OCI-LY1 (cell line): ENCODE results near the gene UBASH3B.

Experiments
- H2AFZ ChIP-seq: fragments of 200-600 bp; sonication (generic), shearing (Covaris generic); 2 replicates; pipeline ENCODE4 v1.6.0; 2014; ENCODE audit warnings: antibody characterized with exemption, mild to moderate bottlenecking, low read length
- H3F3A ChIP-seq: fragments of 200-600 bp; sonication (generic), shearing (Covaris generic); 2 replicates; pipeline ENCODE4 v1.6.0; 2014; ENCODE audit warnings: mild to moderate bottlenecking, antibody characterized with exemption, low read length, moderate library complexity; ENCODE audit not compliant: insufficient read depth
- H3K27ac ChIP-seq: fragments of 200-600 bp; sonication (generic); 2 replicates; pipeline ENCODE4 v1.5.1; 2014; ENCODE audit warnings: low read length, mixed run types, mild to moderate bottlenecking, low read depth; ENCODE audit not compliant: poor library complexity, severe bottlenecking
- H3K27me3 ChIP-seq: fragments of 200-600 bp; sonication (generic); 2 replicates; pipeline ENCODE4 v1.6.0; 2014; ENCODE audit warnings: antibody characterized with exemption, mild to moderate bottlenecking, low read length, moderate library complexity; ENCODE audit not compliant: insufficient read depth
- H3K36me3 ChIP-seq: fragments of 200-600 bp; sonication (generic); 2 replicates; pipeline ENCODE4 v1.6.1; 2014; ENCODE audit warnings: mild to moderate bottlenecking, antibody characterized with exemption, low read length, moderate library complexity, mixed read lengths; ENCODE audit not compliant: insufficient read depth
- H3K4me1 ChIP-seq: fragments of 200-600 bp; sonication (generic); 2 replicates; pipeline ENCODE4 v1.5.1; 2014; ENCODE audit warnings: mild to moderate bottlenecking, low read length, moderate library complexity; ENCODE audit not compliant: insufficient read depth, severe bottlenecking
- H3K4me2 ChIP-seq: fragments of 200-600 bp; sonication (generic), shearing (Covaris generic); 2 replicates; pipeline ENCODE4 v1.6.1; 2014; ENCODE audit warnings: low read length
- H3K4me3 ChIP-seq: fragments of 200-600 bp; sonication (generic); 2 replicates; pipeline ENCODE4 v1.5.1; 2014; ENCODE audit warnings: low read length, low read depth, mild to moderate bottlenecking, mixed read lengths; ENCODE audit not compliant: poor library complexity, severe bottlenecking
- H3K79me2 ChIP-seq: fragments of 200-600 bp; shearing (Covaris generic); 2 replicates; pipeline ENCODE4 v1.6.1; 2016; ENCODE audit warnings: mixed run types, low read length, mixed read lengths; ENCODE audit not compliant: insufficient read depth
- H3K9ac ChIP-seq: fragments of 200-600 bp; sonication (generic), shearing (Covaris generic); 2 replicates; pipeline ENCODE4 v1.6.1; 2014; ENCODE audit warnings: mild to moderate bottlenecking, low read length, mixed read lengths
- H3K9me2 ChIP-seq: fragments of 200-600 bp; sonication (generic), shearing (Covaris generic); 2 replicates; pipeline ENCODE4 v1.6.1; 2014; ENCODE audit warnings: low read depth, mild to moderate bottlenecking, low read length, mixed read lengths
- H3K9me3 ChIP-seq: fragments of 200-600 bp; shearing (Covaris generic); 2 replicates; pipeline ENCODE4 v1.6.1; 2014; ENCODE audit warnings: low read length, mixed read lengths
- H4K20me1 ChIP-seq: fragments of 200-600 bp; sonication (generic), shearing (Covaris generic); 2 replicates; pipeline ENCODE4 v1.6.0; 2016; ENCODE audit warnings: mild to moderate bottlenecking, low read length; ENCODE audit not compliant: insufficient read depth
- CTCF ChIP-seq: fragments of 200-600 bp; sonication (generic), shearing (Covaris generic); IDR thresholded peaks from 2 replicates; pipeline ENCODE4 v1.5.1; 2017; ENCODE audit warnings: mild to moderate bottlenecking, antibody characterized with exemption, low read length, moderate library complexity, mixed read lengths
- EZH2 ChIP-seq: fragments of 200-600 bp; sonication (generic), shearing (Covaris generic); IDR thresholded peaks from 2 replicates; pipeline ENCODE4 v1.8.0; 2017; ENCODE audit warnings: borderline replicate concordance, mixed run types, mild to moderate bottlenecking, antibody characterized with exemption, low read length, moderate library complexity, mixed read lengths

UBASH3B gene

GRCh38 chr11:122769126-122769780 lies 113.7 kb downstream of the UBASH3B start:
- no peaks in the 10 kb centered on the region for H3K9me2 ChIP-seq
- no peaks in the 10 kb centered on the region for H3K79me2 ChIP-seq
- H3K4me2 ChIP-seq = no peak overlapping the region
- no peaks in the 10 kb centered on the region for H3K4me1 ChIP-seq
- H3F3A ChIP-seq = no peaks in the 10 kb centered on the region
- H3K9me3 ChIP-seq = no peaks in the 10 kb centered on the region
- no peak for TF ChIP-seq CTCF
- no peak for TF ChIP-seq EZH2
- no peak overlapping the region for H2AFZ ChIP-seq
- H3K27me3 ChIP-seq = no peaks in the 10 kb centered on the region
- H3K4me3 ChIP-seq = no peak overlapping the region
- H3K27ac ChIP-seq = no peak overlapping the region
- H3K36me3 ChIP-seq = no peaks in the 10 kb centered on the region
- H3K9ac ChIP-seq = no peak overlapping the region
- H4K20me1 ChIP-seq = no peaks in the 10 kb centered on the region

- H3K9me3 ChIP-seq = no peaks in the 10 kb centered on the region
- H3K9ac ChIP-seq = no peak overlapping the region
- H3K27me3 ChIP-seq = no peaks in the 10 kb centered on the region
- H3K4me3 ChIP-seq = no peak overlapping the region
- no peak overlapping the region for H3K4me2 ChIP-seq
- TF ChIP-seq CTCF (no peak), EZH2 (no peak)
- H4K20me1 ChIP-seq = no peaks in the 10 kb centered on the region
- no peaks in the 10 kb centered on the region for H3K36me3 ChIP-seq
- H3K79me2 ChIP-seq = no peaks in the 10 kb centered on the region
- no peak overlapping the region for H3K27ac ChIP-seq
- no peak overlapping the region for H2AFZ ChIP-seq
- H3K9me2 ChIP-seq = no peaks in the 10 kb centered on the region
- no peaks in the 10 kb centered on the region for H3K4me1 ChIP-seq
- H3F3A ChIP-seq = no peaks in the 10 kb centered on the region
These were observed 117.4 kb downstream of the UBASH3B start for GRCh38 chr11:122772945-122773344.

GRCh38 chr11:122773781-122774266 lies 118.3 kb downstream of the UBASH3B start:
- H3F3A ChIP-seq = no peaks in the 10 kb centered on the region
- H3K9me3 ChIP-seq = no peaks in the 10 kb centered on the region
- H4K20me1 ChIP-seq = no peaks in the 10 kb centered on the region
- H3K36me3 ChIP-seq = no peaks in the 10 kb centered on the region
- H3K9me2 ChIP-seq = no peaks in the 10 kb centered on the region
- H3K27me3 ChIP-seq = no peaks in the 10 kb centered on the region
- H3K4me2 ChIP-seq = no peak overlapping the region
- H3K4me3 ChIP-seq = no peak overlapping the region
- H3K9ac ChIP-seq = no peak overlapping the region
- no peak overlapping the region for H3K27ac ChIP-seq
- no peak overlapping the region for H2AFZ ChIP-seq
- no peaks in the 10 kb centered on the region for H3K79me2 ChIP-seq
- TF ChIP-seq CTCF (no peak), EZH2 (no peak)
- no peaks in the 10 kb centered on the region for H3K4me1 ChIP-seq
